HK-2 (cell line): ENCODE results near the gene DAP3.

Experiments
- DNase-seq: peaks from one replicate; pipeline ENCODE4 v3.0.0-alpha.2; 2018; ENCODE audit not compliant: unreplicated experiment

DAP3 gene

GRCh38 chr1:155776414-155776813, 87.5 kb downstream of the DAP3 start:
- peak; percentile 17 for DNase-seq

- no peak for DNase-seq
Observed at GRCh38 chr1:155777582-155777981, 88.7 kb downstream of the DAP3 start.
